ENCODE results near the gene RALB.

DNA sequence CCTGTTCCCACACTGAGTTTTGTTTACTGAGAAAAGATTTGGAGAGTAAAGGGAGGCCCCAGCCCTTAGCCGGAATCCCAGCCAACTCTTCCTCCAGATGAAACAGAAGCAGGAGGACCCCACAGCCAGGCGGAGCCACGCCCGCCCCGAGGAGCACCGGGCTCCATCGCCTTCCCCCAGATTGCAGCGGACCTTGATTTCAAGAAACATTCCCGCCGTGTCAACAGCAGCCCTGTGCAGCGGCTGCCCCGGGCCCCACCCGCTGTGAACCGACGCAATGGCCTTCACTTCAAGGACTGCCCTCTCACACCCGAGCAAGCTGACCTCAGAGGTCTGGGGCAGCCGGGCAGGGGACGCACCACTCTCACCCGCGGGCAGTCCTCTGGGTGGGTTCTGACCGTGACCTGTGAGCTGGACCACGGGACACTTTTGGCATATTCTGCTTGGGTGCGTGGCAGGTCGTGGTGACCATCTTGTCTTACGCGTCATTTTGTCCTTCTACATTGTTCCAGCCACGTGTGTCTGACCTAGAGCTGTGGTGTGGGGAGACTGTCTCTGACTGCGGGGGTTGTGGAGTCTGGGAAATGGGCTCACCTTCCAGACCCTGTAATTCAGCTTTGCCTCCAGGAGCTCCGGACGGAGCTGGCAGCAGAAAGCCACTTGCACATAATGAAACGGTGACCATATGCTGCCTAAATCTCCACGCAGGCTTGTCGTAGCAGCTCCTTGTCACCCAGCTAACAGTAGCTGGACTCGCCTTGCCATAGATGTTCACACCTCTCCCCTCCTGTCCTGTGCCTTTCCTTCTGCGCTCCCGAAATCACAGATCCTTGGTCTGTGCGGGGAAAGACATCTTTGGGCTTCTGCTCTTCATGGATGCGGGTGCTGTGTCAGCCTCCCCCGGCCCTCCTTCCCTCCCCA, 61.3 kb downstream of the RALB start:
- TF ChIP-seq POLR2A (IDR thresholded peaks at IDR 0.05), result no peak
- TF ChIP-seq, protein P1, sequence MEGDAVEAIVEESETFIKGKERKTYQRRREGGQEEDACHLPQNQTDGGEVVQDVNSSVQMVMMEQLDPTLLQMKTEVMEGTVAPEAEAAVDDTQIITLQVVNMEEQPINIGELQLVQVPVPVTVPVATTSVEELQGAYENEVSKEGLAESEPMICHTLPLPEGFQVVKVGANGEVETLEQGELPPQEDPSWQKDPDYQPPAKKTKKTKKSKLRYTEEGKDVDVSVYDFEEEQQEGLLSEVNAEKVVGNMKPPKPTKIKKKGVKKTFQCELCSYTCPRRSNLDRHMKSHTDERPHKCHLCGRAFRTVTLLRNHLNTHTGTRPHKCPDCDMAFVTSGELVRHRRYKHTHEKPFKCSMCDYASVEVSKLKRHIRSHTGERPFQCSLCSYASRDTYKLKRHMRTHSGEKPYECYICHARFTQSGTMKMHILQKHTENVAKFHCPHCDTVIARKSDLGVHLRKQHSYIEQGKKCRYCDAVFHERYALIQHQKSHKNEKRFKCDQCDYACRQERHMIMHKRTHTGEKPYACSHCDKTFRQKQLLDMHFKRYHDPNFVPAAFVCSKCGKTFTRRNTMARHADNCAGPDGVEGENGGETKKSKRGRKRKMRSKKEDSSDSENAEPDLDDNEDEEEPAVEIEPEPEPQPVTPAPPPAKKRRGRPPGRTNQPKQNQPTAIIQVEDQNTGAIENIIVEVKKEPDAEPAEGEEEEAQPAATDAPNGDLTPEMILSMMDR (IDR thresholded peaks at IDR 0.05 in 4 of 5, conservative IDR thresholded peaks at IDR 0.05 in 1 of 5), result no peak
